Smooth muscle cell (in vitro differentiated cells): Measurements from ENCODE around the gene GRID2. TPM values are rescaled to one million over a fixed set of nuclear protein-coding genes. Genes with fewer than 3 reads are reported as not detected.
"Not testable (repeated sequence)": the region's sequence is repeated elsewhere in the genome, so short reads cannot be mapped to it uniquely, and the experiment has no call there.

Experiments used
- DNase-seq: peaks from one replicate; lab custom pipeline; 2025; ENCODE audit not compliant: unreplicated experiment; lab: John Stamatoyannopoulos, UW
- H2AFZ ChIP-seq: fragments of 200-600 bp; sonication (generic); 2 replicates; pipeline ENCODE4 v1.6.0; 2016; ENCODE audit warnings: antibody characterized with exemption, low read depth, mild to moderate bottlenecking
- H3F3A ChIP-seq: fragments of 200-600 bp; sonication (generic); 2 replicates; pipeline ENCODE4 v1.6.0; 2017; ENCODE audit warnings: antibody characterized with exemption, low read depth
- H3K27ac ChIP-seq: fragments of 200-600 bp; sonication (generic); 2 replicates; pipeline ENCODE4 v1.5.1; 2016; ENCODE audit warnings: low read depth, mild to moderate bottlenecking
- H3K27me3 ChIP-seq: fragments of 200-600 bp; sonication (generic); 2 replicates; pipeline ENCODE4 v1.6.1; 2016; ENCODE audit warnings: low read depth, mild to moderate bottlenecking
- H3K36me3 ChIP-seq: fragments of 200-600 bp; sonication (generic); 2 replicates; pipeline ENCODE4 v1.5.1; 2016; ENCODE audit warnings: low read depth
- H3K4me1 ChIP-seq: fragments of 200-600 bp; sonication (generic); 2 replicates; pipeline ENCODE4 v1.5.1; 2016; ENCODE audit warnings: low read depth
- H3K4me2 ChIP-seq: fragments of 200-600 bp; sonication (generic); 2 replicates; pipeline ENCODE4 v1.6.0; 2016; ENCODE audit warnings: mild to moderate bottlenecking
- H3K4me3 ChIP-seq: fragments of 200-600 bp; sonication (generic); 2 replicates; pipeline ENCODE4 v1.5.1; 2016; ENCODE audit warnings: mild to moderate bottlenecking
- H3K79me2 ChIP-seq: fragments of 200-600 bp; sonication (generic); 2 replicates; pipeline ENCODE4 v1.6.0; 2016; ENCODE audit warnings: low read depth, mild to moderate bottlenecking
- H3K9ac ChIP-seq: fragments of 200-600 bp; sonication (generic); 2 replicates; pipeline ENCODE4 v1.6.0; 2016; ENCODE audit warnings: low read depth
- H3K9me3 ChIP-seq: fragments of 200-600 bp; sonication (generic); replicated peaks from 2 replicates; pipeline ENCODE4 v1.5.1; 2016; ENCODE audit warnings: low read depth
- H4K20me1 ChIP-seq: fragments of 200-600 bp; sonication (generic); 2 replicates; pipeline ENCODE4 v1.6.0; 2016; ENCODE audit warnings: low read depth
- WGBS: methylation state at CpG from one replicate; pipeline ENCODE4 v1.1.7; 2016; ENCODE audit warnings: low lambda C conversion rate; 5-methylcytosine and 5-hydroxymethylcytosine counted together
- polyA plus RNA-seq: library from polyadenylated mRNA; unstranded; fragments of >200 nt; fragmentation: Nextera tagmentation; extraction: Ambion mirVana; gene quantifications from 2 replicates; pipeline ENCODE4 v1.2.1, GENCODE V29; 2016
- total RNA-seq: library from RNA; depleted of rRNA; stranded (reverse); fragments of >200 nt; gene quantifications from 2 replicates; pipeline ENCODE4 v1.2.3, GENCODE V29; 2014
- TF ChIP-seq, protein P1 (sequence below): fragments of 200-600 bp; sonication (generic); IDR thresholded peaks from 2 replicates; pipeline ENCODE4 v1.5.1; 2017; ENCODE audit warnings: borderline replicate concordance, mild to moderate bottlenecking, antibody characterized with exemption; ENCODE audit not compliant: insufficient read depth, poor library complexity, severe bottlenecking

GRID2 gene
- total and polyA plus RNA-seq, 2 experiments from 2014 or later: 1.2 TPM; not detected in 1

DNA sequence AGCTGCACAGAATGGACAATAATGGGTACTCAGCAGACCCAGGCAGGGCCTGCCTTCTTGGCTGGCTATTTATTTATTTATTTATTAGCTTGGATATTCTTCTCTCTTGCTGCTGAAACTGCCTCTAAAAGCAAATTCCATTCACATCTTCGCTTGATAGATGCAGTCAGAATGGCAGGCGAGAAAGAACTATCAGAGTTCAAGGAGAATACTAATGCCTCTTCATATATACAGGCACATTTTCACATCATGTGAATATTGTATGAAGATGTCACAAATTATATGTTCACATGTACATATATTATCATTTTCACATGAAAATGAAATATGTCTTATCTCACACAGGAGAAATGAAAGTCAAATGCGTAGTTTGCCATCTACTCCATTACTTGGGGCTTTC is 1045.1 kb downstream of the GRID2 start:
- H3K27ac ChIP-seq: no peak overlapping the region
- WGBS: 96% methylated on average over 3 of the region's 3 CpGs
- no peaks in the 10 kb centered on the region for H3K79me2 ChIP-seq
- H3K36me3 ChIP-seq: no peaks in the 10 kb centered on the region
- H3K4me3 ChIP-seq: no peak overlapping the region
- no peak overlapping the region for H3K4me2 ChIP-seq
- H4K20me1 ChIP-seq: no peaks in the 10 kb centered on the region
- H2AFZ ChIP-seq: no peak overlapping the region
- no peaks in the 10 kb centered on the region for H3K27me3 ChIP-seq
- no peaks in the 10 kb centered on the region for H3K4me1 ChIP-seq
- H3F3A ChIP-seq: no peaks in the 10 kb centered on the region
- H3K9ac ChIP-seq: no peak overlapping the region
- TF ChIP-seq, protein P1, sequence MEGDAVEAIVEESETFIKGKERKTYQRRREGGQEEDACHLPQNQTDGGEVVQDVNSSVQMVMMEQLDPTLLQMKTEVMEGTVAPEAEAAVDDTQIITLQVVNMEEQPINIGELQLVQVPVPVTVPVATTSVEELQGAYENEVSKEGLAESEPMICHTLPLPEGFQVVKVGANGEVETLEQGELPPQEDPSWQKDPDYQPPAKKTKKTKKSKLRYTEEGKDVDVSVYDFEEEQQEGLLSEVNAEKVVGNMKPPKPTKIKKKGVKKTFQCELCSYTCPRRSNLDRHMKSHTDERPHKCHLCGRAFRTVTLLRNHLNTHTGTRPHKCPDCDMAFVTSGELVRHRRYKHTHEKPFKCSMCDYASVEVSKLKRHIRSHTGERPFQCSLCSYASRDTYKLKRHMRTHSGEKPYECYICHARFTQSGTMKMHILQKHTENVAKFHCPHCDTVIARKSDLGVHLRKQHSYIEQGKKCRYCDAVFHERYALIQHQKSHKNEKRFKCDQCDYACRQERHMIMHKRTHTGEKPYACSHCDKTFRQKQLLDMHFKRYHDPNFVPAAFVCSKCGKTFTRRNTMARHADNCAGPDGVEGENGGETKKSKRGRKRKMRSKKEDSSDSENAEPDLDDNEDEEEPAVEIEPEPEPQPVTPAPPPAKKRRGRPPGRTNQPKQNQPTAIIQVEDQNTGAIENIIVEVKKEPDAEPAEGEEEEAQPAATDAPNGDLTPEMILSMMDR: no peak
- DNase-seq: no peak
- H3K9me3 ChIP-seq: no peaks in the 10 kb centered on the region

DNA sequence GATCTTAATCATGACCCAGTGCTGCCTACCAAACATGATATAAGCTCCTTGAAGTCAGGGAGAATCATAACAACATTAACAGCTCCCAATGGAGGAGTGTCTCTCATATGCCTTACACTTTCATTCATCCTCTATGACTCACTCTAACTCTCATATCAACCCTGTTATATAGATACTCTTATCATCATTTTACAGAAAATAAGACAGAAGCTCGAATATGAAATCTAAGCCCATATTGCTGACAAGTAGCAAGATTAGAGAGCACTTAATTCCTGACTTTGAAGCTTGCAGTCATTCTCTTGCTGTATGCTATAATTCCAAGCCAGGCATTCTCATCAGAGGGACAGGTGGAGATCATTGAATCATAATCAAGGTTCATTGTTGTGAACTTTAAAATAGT is 1048.1 kb downstream of the GRID2 start:
- Histone ChIP-seq H3K9me3 (no peaks in the 10 kb centered on the region), H3K4me2 (no peak overlapping the region), H3K27ac (no peak overlapping the region), H3K36me3 (no peaks in the 10 kb centered on the region), H4K20me1 (no peaks in the 10 kb centered on the region), H3K27me3 (no peaks in the 10 kb centered on the region), H3K9ac (no peak overlapping the region), H3K4me3 (no peak overlapping the region), H3K79me2 (no peaks in the 10 kb centered on the region), H2AFZ (no peak overlapping the region), H3K4me1 (no peaks in the 10 kb centered on the region), H3F3A (no peaks in the 10 kb centered on the region)
- TF ChIP-seq, protein P1: no peak
- no peak for DNase-seq
- WGBS: 65% methylated on average over 1 of the region's 1 CpG

DNA sequence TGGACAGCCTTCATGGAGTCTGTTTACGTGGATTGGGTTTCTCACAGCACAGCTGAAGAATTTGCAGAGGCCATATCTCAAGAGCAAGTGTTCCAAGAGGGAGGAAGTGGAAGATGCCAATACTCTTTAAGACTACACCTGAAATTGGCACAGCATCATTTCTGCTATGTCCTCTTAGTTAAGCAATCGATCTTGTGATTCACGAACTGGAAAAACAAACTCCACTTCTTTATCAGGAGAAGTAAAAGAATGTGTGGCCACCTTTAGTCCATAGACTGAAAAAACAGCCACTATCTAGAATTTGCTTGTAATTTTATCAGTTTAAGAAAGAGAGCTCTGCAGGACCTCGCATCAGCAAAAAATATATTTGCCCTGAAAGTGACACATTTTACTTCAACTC is 1051.6 kb downstream of the GRID2 start:
- Histone ChIP-seq H2AFZ (no peak overlapping the region), H3K9me3 (no peaks in the 10 kb centered on the region), H3F3A (no peaks in the 10 kb centered on the region), H3K4me2 (no peak overlapping the region), H3K9ac (no peak overlapping the region), H3K4me3 (no peak overlapping the region), H3K79me2 (no peaks in the 10 kb centered on the region), H3K36me3 (no peaks in the 10 kb centered on the region), H4K20me1 (no peaks in the 10 kb centered on the region), H3K27me3 (no peaks in the 10 kb centered on the region), H3K27ac (no peak overlapping the region), H3K4me1 (no peaks in the 10 kb centered on the region)
- TF ChIP-seq, protein P1: no peak
- WGBS: 91% methylated on average over 4 of the region's 4 CpGs
- DNase-seq: no peak

DNA sequence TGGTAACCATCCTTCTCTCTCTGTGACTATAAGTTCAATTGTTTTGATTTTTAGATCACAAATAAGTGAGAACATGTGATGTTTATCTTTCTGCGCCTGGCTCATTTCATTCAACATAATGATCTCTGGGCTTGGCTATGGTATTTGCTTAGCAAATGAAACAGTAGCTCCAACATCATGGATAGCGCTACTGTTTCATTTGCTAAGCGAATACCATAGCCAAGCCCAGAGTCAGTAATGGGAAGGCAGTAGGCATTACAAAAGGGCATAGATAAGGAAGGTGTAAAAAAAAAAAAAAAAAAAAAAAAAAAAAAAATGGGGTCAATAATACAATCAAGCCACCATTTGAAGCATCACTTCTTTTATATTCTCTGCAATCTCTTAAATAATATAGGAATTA is 1055.8 kb downstream of the GRID2 start:
- no peaks in the 10 kb centered on the region for H3K27me3 ChIP-seq
- no peaks in the 10 kb centered on the region for H3K9me3 ChIP-seq
- no peak overlapping the region for H2AFZ ChIP-seq
- no peak overlapping the region for H3K4me2 ChIP-seq
- H3K79me2 ChIP-seq: no peaks in the 10 kb centered on the region
- no peaks in the 10 kb centered on the region for H3K36me3 ChIP-seq
- H4K20me1 ChIP-seq: no peaks in the 10 kb centered on the region
- WGBS: 91% methylated on average over 3 of the region's 3 CpGs
- H3K4me1 ChIP-seq: no peaks in the 10 kb centered on the region
- TF ChIP-seq, protein P1: no peak
- H3K4me3 ChIP-seq: no peak overlapping the region
- H3K9ac ChIP-seq: no peak overlapping the region
- H3F3A ChIP-seq: no peaks in the 10 kb centered on the region
- DNase-seq: no peak
- no peak overlapping the region for H3K27ac ChIP-seq

DNA sequence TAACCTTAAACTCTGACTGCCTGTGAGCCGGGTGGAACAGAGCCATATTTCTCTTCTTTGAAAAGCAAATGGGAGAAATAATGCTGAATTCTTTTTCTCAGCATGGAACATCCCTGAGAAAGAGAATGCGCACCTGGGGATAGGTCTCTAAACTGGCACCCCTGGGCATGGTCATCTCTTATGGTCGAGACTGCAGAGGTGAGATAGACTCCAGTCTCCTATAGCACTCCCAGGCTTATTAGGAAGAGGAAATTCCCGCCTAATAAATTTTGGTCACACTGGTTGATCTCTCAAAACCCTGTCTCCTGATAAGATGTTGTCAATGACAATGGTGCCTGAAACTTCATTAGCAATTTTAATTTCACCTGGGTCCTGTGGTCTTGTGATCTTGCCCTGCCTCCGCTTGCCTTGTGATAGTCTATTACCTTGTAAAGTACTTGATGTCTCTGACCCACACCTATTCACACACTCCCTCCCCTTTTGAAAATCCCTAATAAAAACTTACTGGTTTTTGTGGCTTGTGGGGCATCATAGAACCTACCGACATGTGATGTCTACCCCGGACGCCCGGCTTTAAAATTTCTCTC is 1062.5 kb downstream of the GRID2 start:
- not testable (repeated sequence) for H3K27me3 ChIP-seq, H4K20me1 ChIP-seq, H3K27ac ChIP-seq, H3K4me3 ChIP-seq, DNase-seq, H3K4me2 ChIP-seq, H3K4me1 ChIP-seq, H2AFZ ChIP-seq, H3K79me2 ChIP-seq, H3K9me3 ChIP-seq, H3K9ac ChIP-seq, H3K36me3 ChIP-seq, H3F3A ChIP-seq
- WGBS: 74% methylated on average over 9 of the region's 9 CpGs
